Caco-2 (cell line): ENCODE measurements around the gene PRR15L. TPM values are rescaled to one million over a fixed set of nuclear protein-coding genes. Genes with fewer than 3 reads are reported as not detected.

Experiments
- BruUV-seq: library from RNA; stranded (reverse); fragments of 400-500 nt; replicated peaks from 2 replicates; lab custom pipeline; 2021; lab: Mats Ljungman, UMichigan
- CTCF ChIA-PET: fragments of 300-600 bp; sonication (Branson Sonifier 250); formaldehyde crosslinking; loops from one replicate; lab custom pipeline; 2022; ENCODE audit warnings: antibody characterized with exemption; lab: Charles Lee
- POLR2A ChIA-PET: fragments of 300-600 bp; sonication (Branson Sonifier 250); formaldehyde crosslinking; loops from one replicate; lab custom pipeline; 2022; ENCODE audit warnings: antibody characterized with exemption; lab: Charles Lee
- DNase-seq, 2 experiments: peaks; one replicate each; pipeline versions ENCODE4 v3.0.0 to v3.0.0-alpha.2; 2020 to 2022
- H3K27me3 ChIP-seq: replicated peaks from 2 replicates; pipeline ENCODE4 v1.6.0; 2011; ENCODE audit warnings: low read length; ENCODE audit not compliant: control insufficient read depth, insufficient read depth
- H3K36me3 ChIP-seq: 2 replicates; pipeline ENCODE4 v1.5.1; 2011; ENCODE audit warnings: low read length; ENCODE audit not compliant: control insufficient read depth, insufficient read depth
- H3K4me1 ChIP-seq: fragments of 250-450 bp; sonication (Bioruptor Pico); 2 replicates; pipeline ENCODE4 v1.5.1; 2020; ENCODE audit warnings: mild to moderate bottlenecking
- H3K4me3 ChIP-seq: 2 replicates; pipeline ENCODE4 v1.5.1; 2011; ENCODE audit warnings: low read depth, mild to moderate bottlenecking, control low read depth, low read length
- H3K9me3 ChIP-seq: fragments of 250-450 bp; sonication (Bioruptor Pico); 2 replicates; pipeline ENCODE4 v1.5.1; 2020; ENCODE audit warnings: mild to moderate bottlenecking, moderate library complexity
- H3K27ac Mint-ChIP-seq: one replicate; pipeline ENCODE4 v1.8.0; 2022; ENCODE audit warnings: mixed read lengths; ENCODE audit not compliant: unreplicated experiment
- H3K27me3 Mint-ChIP-seq: one replicate; pipeline ENCODE4 v1.8.0; 2022; ENCODE audit warnings: mixed read lengths; ENCODE audit not compliant: insufficient read depth, unreplicated experiment
- H3K36me3 Mint-ChIP-seq: one replicate; pipeline ENCODE4 v1.8.0; 2022; ENCODE audit warnings: mild to moderate bottlenecking, mixed read lengths; ENCODE audit not compliant: insufficient read depth, unreplicated experiment
- H3K4me1 Mint-ChIP-seq: one replicate; pipeline ENCODE4 v1.8.0; 2022; ENCODE audit warnings: low read depth, mixed read lengths; ENCODE audit not compliant: unreplicated experiment
- H3K4me3 Mint-ChIP-seq: one replicate; pipeline ENCODE4 v1.8.0; 2022; ENCODE audit warnings: mild to moderate bottlenecking, moderate library complexity, mixed read lengths; ENCODE audit not compliant: unreplicated experiment
- H3K9me3 Mint-ChIP-seq: one replicate; pipeline ENCODE4 v1.8.0; 2022; ENCODE audit warnings: mixed read lengths; ENCODE audit not compliant: unreplicated experiment
- intact Hi-C: fragments of 100-400 bp; cut with micrococcal nuclease; formaldehyde crosslinking; loops from one replicate; pipeline ENCODE4 v1.10.0; 2022; ENCODE audit not compliant: unreplicated experiment
- total RNA-seq: library from RNA; stranded (reverse); gene quantifications from 2 replicates; pipeline ENCODE4 v1.2.3, GENCODE V29; 2022
- TF ChIP-seq, protein P1 (sequence below), 2 experiments: fragments of 200-600 bp in 1 of 2; IDR thresholded peaks; 1 replicate in 1 of 2; 2 replicates in 1 of 2; pipeline versions ENCODE4 v1.5.1 to v1.8.0; 2011 to 2022; ENCODE audit warnings: antibody characterized with exemption in 1 of 2, control low read depth in 1 of 2, inconsistent platforms in 1 of 2, low read depth in 1 of 2, low read length in 1 of 2, mild to moderate bottlenecking in 1 of 2, moderate library complexity in 1 of 2; ENCODE audit not compliant: insufficient read depth in 1 of 2, severe bottlenecking in 1 of 2, unreplicated experiment in 1 of 2

PRR15L gene
- total RNA-seq, 1 experiment from 2014 or later: 24.3 TPM

DNA sequence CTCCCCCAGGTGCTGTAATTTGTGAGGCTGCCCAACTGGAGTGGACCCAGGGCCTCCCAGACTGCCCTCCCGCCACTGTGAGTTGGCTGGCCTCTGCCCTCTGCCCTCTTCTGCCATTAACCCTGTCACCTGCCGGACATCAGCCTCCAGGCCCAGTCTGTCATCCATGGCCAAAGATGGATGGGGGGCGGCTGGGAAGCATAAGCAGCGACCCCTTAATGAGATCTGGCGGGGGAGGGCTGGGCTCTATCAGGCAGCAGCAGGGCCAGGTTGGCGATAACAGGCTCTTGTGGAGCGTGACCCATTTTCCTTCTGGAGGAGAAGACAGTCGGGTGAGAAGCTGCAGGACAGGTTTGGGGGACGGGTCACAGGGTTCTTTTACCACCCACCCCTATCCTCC, 38.5 kb upstream of the PRR15L start:
- no peak overlapping the region for H3K4me3 Mint-ChIP-seq
- H3K36me3 Mint-ChIP-seq: no peaks in the 10 kb centered on the region
- no peaks in the 10 kb centered on the region for H3K9me3 ChIP-seq
- TF ChIP-seq, protein P1, sequence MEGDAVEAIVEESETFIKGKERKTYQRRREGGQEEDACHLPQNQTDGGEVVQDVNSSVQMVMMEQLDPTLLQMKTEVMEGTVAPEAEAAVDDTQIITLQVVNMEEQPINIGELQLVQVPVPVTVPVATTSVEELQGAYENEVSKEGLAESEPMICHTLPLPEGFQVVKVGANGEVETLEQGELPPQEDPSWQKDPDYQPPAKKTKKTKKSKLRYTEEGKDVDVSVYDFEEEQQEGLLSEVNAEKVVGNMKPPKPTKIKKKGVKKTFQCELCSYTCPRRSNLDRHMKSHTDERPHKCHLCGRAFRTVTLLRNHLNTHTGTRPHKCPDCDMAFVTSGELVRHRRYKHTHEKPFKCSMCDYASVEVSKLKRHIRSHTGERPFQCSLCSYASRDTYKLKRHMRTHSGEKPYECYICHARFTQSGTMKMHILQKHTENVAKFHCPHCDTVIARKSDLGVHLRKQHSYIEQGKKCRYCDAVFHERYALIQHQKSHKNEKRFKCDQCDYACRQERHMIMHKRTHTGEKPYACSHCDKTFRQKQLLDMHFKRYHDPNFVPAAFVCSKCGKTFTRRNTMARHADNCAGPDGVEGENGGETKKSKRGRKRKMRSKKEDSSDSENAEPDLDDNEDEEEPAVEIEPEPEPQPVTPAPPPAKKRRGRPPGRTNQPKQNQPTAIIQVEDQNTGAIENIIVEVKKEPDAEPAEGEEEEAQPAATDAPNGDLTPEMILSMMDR (IDR thresholded peaks at IDR 0.05; ENCODE audit: insufficient read depth in 1 of 2, low read depth in 1 of 2, low read length in 1 of 2, severe bottlenecking in 1 of 2, unreplicated experiment in 1 of 2): no peak
- H3K9me3 Mint-ChIP-seq: no peaks in the 10 kb centered on the region
- no peak overlapping the region for H3K27ac Mint-ChIP-seq
- ChIA-PET POLR2A (interaction anchor here (1.6 to 3.1 kb wide), 2 partner anchors 26 to 55 kb away, joined by 5 to 7 read pairs; partner anchors contain the start of genes CDK5RAP3 and PNPO), CTCF (interaction anchor here (0.5 to 0.6 kb wide), 2 partner anchors 14 to 133 kb away, joined by 3 to 4 read pairs; no protein-coding TSS in a partner anchor)
- no peaks in the 10 kb centered on the region for H3K27me3 ChIP-seq
- BruUV-seq: no TSS peak
- intact Hi-C loops: loop anchor here (2.0 kb wide), 1 partner anchor 15 kb away; no protein-coding TSS in a partner anchor
- no peak overlapping the region for H3K4me3 ChIP-seq
- no peaks in the 10 kb centered on the region for H3K4me1 ChIP-seq
- peaks cover 2% of the 10 kb centered on the region for H3K27me3 Mint-ChIP-seq
- no peak for DNase-seq
- no peaks in the 10 kb centered on the region for H3K36me3 ChIP-seq
- no peaks in the 10 kb centered on the region for H3K4me1 Mint-ChIP-seq

DNA sequence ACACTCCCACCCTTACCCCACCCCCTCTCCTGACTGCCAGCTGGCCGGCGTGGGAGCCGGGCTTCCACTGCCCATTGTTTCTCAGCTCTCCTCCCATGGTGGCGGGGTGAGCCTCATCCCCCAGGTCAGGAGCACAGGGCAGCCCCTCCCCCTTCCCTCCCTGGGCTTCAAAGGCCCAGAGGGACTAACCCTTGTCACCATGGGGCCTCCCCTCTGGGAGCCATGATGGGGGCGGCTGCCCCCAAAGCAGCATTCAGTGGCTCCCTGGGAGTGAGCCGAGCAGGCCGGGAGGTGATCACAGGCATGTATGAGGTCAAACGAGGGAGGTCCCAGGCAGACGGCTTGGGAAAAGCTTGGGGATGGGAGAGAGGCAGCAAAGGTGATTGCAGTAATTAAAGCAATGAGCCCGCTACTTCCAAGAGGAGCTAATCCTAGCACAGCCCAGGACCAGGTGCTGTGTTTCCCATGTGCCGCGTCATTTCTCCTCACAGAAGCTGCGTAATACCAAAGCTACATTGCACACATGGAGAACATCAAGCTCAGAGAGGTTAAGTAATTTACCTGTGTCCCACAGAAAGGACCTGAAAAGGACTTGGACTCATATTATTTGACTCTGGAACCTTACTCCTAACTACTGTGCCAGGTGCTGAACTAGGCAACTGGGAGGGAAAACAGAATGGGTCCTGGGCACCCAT, 37.7 kb upstream of the PRR15L start:
- Mint-ChIP-seq H3K36me3 (no peaks in the 10 kb centered on the region), H3K27ac (no peak overlapping the region), H3K4me1 (no peaks in the 10 kb centered on the region), H3K9me3 (no peaks in the 10 kb centered on the region), H3K27me3 (peaks cover 2% of the 10 kb centered on the region), H3K4me3 (no peak overlapping the region)
- ChIA-PET POLR2A (interaction anchor here (1.6 to 3.1 kb wide), 2 partner anchors 25 to 54 kb away, joined by 5 to 7 read pairs; partner anchors contain the start of genes CDK5RAP3 and PNPO), CTCF (interaction anchor here (0.5 to 1.3 kb wide), 4 partner anchors 15 to 132 kb away, joined by 3 to 4 read pairs (median 3); partner anchors contain the start of gene CDK5RAP3)
- Histone ChIP-seq H3K27me3 (no peaks in the 10 kb centered on the region), H3K4me3 (no peak overlapping the region), H3K36me3 (no peaks in the 10 kb centered on the region), H3K9me3 (no peaks in the 10 kb centered on the region), H3K4me1 (no peaks in the 10 kb centered on the region)
- no peak for DNase-seq
- intact Hi-C loops: no loop called here
- no TSS peak for BruUV-seq
- TF ChIP-seq, protein P1 (IDR thresholded peaks at IDR 0.05; ENCODE audit: insufficient read depth in 1 of 2, low read depth in 1 of 2, low read length in 1 of 2, severe bottlenecking in 1 of 2, unreplicated experiment in 1 of 2): no peak

DNA sequence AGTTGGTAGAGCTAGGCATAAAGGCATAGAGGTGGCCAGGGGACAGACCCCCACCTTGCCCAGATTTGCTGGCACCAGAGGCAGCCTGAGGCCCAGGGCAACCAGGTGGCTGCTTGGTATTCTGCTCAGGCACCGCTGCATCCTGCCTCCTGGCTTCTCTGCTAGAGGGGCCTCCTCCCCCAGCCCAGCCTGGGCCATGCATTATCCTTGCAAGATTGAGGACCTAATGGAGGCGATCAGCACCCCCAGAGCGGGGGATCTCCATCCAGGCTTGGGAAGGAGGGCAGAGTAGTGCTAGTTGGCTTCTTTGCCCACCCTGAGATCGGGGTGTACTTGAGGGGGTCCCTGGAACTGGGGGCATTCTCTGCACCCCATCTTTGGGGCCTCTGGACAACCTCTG, 37.0 kb upstream of the PRR15L start:
- Mint-ChIP-seq H3K36me3 (no peaks in the 10 kb centered on the region), H3K4me3 (no peak overlapping the region), H3K27ac (no peak overlapping the region), H3K27me3 (peaks cover 2% of the 10 kb centered on the region), H3K4me1 (no peaks in the 10 kb centered on the region), H3K9me3 (no peaks in the 10 kb centered on the region)
- ChIA-PET CTCF (interaction anchor here (1.3 to 1.7 kb wide), 3 partner anchors 23 to 24 kb away, joined by 3 to 4 read pairs (median 3); partner anchors contain the start of gene CDK5RAP3), POLR2A (interaction anchor here (3.1 kb wide), 1 partner anchor 24 kb away, joined by 7 read pairs; the partner anchor contains the start of gene CDK5RAP3)
- no TSS peak for BruUV-seq
- Histone ChIP-seq H3K36me3 (no peaks in the 10 kb centered on the region), H3K9me3 (no peaks in the 10 kb centered on the region), H3K4me3 (no peak overlapping the region), H3K4me1 (no peaks in the 10 kb centered on the region), H3K27me3 (no peaks in the 10 kb centered on the region)
- intact Hi-C loops: no loop called here
- no peak for DNase-seq
- TF ChIP-seq, protein P1 (IDR thresholded peaks at IDR 0.05; ENCODE audit: insufficient read depth in 1 of 2, low read depth in 1 of 2, low read length in 1 of 2, severe bottlenecking in 1 of 2, unreplicated experiment in 1 of 2): no peak
